Thoracic aorta (tissue), 2 donors: ENCODE measurements around the gene KIF18B. TPM values are rescaled to one million over a fixed set of nuclear protein-coding genes. Genes with fewer than 3 reads are reported as not detected.

Experiments used
- ATAC-seq: fragments of 150-250 bp; one replicate; pipeline ENCODE4 v1.8.0; 2017; ENCODE audit warnings: low read depth; ENCODE audit not compliant: insufficient number of reproducible peaks, low FRiP score
- DNase-seq: peaks from one replicate; pipeline ENCODE4 v3.0.0-alpha.2; 2020; ENCODE audit warnings: low spot score
- H3K27ac ChIP-seq, 2 donors: fragments of 200-600 bp; sonication (generic); 1 replicate in 1 of 2; 2 replicates in 1 of 2; pipeline ENCODE4 v1.5.1; 2016; ENCODE audit warnings: mild to moderate bottlenecking in 2 of 2, moderate library complexity in 2 of 2
- H3K27me3 ChIP-seq: fragments of 200-600 bp; sonication (generic); replicated peaks from 2 replicates; pipeline ENCODE4 v1.6.0; 2016; ENCODE audit warnings: mild to moderate bottlenecking; ENCODE audit not compliant: insufficient read depth
- H3K36me3 ChIP-seq: fragments of 200-600 bp; sonication (generic); one replicate; pipeline ENCODE4 v1.5.1; 2016
- H3K4me1 ChIP-seq, 2 donors: fragments of 200-600 bp; sonication (generic); 1 replicate in 1 of 2; 2 replicates in 1 of 2; pipeline versions ENCODE4 v1.5.1 to v1.6.0; 2016; ENCODE audit warnings: low read depth in 2 of 2, mild to moderate bottlenecking in 1 of 2; ENCODE audit not compliant: control insufficient read depth in 1 of 2
- H3K4me3 ChIP-seq: fragments of 200-600 bp; sonication (generic); 2 replicates; pipeline ENCODE4 v1.5.1; 2016; ENCODE audit warnings: mild to moderate bottlenecking
- H3K9me3 ChIP-seq: fragments of 200-600 bp; sonication (generic); 2 replicates; pipeline ENCODE4 v1.5.1; 2016
- total RNA-seq, 2 donors: library from RNA; depleted of rRNA; stranded (reverse); fragments of >200 nt; gene quantifications; one replicate each; pipeline versions ENCODE4 v1.1.0 to v1.2.3, GENCODE V29; 2016
- TF ChIP-seq, protein P1 (sequence below): fragments of 200-600 bp; sonication (generic); IDR thresholded peaks from one replicate; pipeline ENCODE4 v1.5.1; 2019; ENCODE audit warnings: antibody characterized with exemption

The KIF18B gene
- total RNA-seq, 2 donors from 2014 or later: 2.0 TPM; not detected in 1

DNA sequence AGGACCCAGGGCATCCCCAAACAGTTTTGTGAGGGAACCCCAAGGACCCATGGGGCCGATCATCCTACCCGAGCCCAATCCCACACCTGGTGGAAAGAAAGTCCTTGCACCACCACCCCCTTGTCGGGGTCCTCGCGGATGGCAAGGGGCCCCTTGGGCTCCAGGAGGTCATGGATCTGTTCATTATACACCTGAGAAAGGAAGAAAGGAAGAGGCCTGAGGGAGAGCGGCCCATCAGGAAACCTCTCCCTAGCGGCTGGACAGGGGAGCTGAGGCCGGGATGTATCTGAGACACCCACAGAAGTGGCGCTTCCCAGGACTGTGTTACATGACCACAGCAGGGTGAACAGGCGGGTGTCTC lies 12.8 kb downstream of the KIF18B start:
- no peak overlapping the region for H3K4me3 ChIP-seq
- ATAC-seq (no peak), DNase-seq (no peak)
- H3K36me3 ChIP-seq: no peaks in the 10 kb centered on the region
- no peak overlapping the region for H3K27ac ChIP-seq
- TF ChIP-seq, protein P1, sequence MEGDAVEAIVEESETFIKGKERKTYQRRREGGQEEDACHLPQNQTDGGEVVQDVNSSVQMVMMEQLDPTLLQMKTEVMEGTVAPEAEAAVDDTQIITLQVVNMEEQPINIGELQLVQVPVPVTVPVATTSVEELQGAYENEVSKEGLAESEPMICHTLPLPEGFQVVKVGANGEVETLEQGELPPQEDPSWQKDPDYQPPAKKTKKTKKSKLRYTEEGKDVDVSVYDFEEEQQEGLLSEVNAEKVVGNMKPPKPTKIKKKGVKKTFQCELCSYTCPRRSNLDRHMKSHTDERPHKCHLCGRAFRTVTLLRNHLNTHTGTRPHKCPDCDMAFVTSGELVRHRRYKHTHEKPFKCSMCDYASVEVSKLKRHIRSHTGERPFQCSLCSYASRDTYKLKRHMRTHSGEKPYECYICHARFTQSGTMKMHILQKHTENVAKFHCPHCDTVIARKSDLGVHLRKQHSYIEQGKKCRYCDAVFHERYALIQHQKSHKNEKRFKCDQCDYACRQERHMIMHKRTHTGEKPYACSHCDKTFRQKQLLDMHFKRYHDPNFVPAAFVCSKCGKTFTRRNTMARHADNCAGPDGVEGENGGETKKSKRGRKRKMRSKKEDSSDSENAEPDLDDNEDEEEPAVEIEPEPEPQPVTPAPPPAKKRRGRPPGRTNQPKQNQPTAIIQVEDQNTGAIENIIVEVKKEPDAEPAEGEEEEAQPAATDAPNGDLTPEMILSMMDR: no peak
- no peaks in the 10 kb centered on the region for H3K27me3 ChIP-seq
- no peaks in the 10 kb centered on the region for H3K4me1 ChIP-seq
- no peaks in the 10 kb centered on the region for H3K9me3 ChIP-seq

DNA sequence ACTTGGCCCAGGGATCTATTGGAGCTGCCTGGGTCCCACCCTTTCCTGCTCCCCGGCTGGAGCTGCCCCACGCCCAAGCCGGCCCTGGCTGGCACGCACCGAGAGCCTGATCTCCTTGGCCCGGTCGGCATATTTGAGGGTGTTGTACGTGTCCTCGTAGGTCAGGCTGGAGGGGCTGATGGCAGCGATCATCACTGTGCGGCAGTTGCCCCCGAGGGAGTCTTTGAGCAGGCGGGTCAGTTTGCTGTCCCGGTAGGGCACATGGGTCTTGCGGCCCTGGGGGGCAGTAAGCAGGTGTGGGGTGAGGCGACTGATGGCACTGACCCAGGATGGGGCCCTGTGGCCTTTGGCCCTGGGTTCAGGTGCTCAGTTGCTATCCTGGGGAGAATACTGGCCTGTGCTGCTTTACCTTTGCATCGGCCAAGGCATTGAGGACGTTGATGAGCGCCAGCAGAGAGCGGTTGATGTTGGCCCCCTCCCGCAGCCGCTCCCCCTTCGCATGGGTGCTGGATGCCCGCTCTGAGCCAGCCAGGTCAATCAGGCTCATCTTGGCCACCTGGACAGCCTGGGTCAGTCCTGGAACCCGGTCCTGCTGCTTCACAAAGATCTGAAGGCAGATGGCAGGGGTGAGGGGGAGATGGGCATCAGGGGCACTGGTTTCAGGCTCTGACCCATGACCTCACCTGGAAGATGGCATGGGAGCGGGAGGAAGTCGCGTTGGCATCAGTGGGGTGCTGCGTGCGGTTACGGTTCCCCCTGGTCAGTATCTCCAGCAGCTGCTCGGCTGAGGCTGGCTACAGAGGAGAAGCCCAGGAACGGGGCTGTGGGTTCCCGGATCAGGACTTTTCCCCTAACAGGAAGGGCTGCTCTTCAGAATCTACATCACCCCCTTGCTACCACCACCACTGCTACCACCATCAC lies 13.5 kb downstream of the KIF18B start:
- Histone ChIP-seq H3K4me1 (no peaks in the 10 kb centered on the region), H3K36me3 (no peaks in the 10 kb centered on the region), H3K27me3 (no peaks in the 10 kb centered on the region), H3K27ac (no peak overlapping the region), H3K4me3 (no peak overlapping the region), H3K9me3 (no peaks in the 10 kb centered on the region)
- TF ChIP-seq, protein P1: no peak
- no peak for ATAC-seq
- no peak for DNase-seq

DNA sequence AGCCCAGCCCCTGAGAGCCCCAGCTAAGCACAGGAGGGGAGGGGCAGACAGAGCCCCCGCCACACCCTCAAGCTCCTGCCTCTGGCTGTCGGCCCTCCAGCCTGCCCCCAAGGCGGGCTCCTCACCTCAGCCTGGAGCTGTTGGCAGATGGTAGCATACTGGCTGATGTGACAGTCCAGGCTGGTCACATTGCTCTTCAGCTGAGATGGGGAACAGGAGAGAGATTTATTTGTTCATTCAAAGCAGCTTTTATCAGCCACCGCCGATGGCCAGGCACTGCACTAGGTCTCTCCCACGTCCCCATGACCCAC lies 14.8 kb downstream of the KIF18B start:
- H3K4me1 ChIP-seq: no peaks in the 10 kb centered on the region
- DNase-seq: no peak
- no peak for ATAC-seq

DNA sequence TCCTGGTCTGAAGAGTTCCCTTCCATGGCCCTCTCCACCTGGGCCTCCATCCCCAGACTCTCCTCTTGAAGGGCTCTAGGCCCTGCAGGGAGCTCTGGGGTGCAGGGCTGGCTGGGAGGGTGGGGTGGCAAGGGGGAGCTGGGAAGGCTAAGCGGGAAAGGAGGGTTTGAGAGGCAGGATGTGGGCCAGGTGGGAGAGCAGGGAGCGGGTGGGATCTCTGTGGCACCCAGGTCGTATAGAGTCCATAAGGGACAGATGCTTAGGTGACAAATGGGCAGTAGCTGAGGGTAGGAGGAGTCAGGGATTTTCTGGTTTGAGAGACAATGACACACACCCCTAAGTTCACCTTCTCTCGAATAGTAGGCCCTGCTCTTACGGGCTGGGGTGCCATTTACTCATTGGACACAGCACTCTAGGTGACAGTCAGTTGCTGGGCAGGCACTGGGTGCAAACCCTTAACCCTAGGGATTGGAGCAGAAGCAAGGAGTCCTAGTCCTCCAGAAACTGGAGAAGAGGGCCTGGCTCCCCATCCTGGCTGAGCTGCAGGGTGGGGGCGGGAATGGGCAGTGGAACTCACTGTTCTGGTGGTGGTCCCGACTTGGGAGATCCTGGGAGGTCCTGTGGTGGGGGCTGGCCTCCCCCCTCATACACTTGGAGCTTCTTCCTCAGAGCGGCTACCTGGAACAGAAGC lies 15.3 kb downstream of the KIF18B start:
- TF ChIP-seq, protein P1: no peak
- DNase-seq: no peak
- Histone ChIP-seq H3K4me3 (no peak overlapping the region), H3K9me3 (no peaks in the 10 kb centered on the region), H3K36me3 (no peaks in the 10 kb centered on the region), H3K27me3 (no peaks in the 10 kb centered on the region), H3K27ac (no peak overlapping the region), H3K4me1 (no peaks in the 10 kb centered on the region)
- ATAC-seq: no peak

More for the DNA sequence above, 14.8 kb downstream of the KIF18B start:
- Histone ChIP-seq H3K4me3 (no peak overlapping the region), H3K36me3 (no peaks in the 10 kb centered on the region), H3K27me3 (no peaks in the 10 kb centered on the region), H3K27ac (no peak overlapping the region), H3K9me3 (no peaks in the 10 kb centered on the region)
- TF ChIP-seq, protein P1: no peak

DNA sequence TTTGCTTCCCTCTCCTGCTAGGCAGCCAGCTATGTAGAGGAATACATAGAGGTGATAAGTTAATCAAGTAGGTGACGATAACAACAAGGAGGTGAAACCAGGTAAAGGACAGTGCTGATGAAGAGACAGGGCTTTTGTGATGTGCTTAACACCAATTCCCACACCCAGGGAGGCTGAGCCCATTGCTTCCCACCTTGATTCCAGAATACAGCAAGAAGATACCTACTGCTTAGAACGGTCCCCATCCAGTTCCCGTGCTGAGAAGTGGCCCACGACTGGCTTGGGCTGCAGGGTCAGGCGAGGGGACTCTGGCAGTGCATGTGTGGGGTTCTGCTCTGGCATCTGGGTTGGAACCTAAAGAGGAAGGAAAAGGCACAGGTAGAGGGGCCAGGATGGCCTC lies 16.2 kb downstream of the KIF18B start:
- no peaks in the 10 kb centered on the region for H3K36me3 ChIP-seq
- DNase-seq (no peak), ATAC-seq (no peak)
- H3K27ac ChIP-seq: no peak overlapping the region
- TF ChIP-seq, protein P1: no peak
- no peaks in the 10 kb centered on the region for H3K27me3 ChIP-seq
- H3K9me3 ChIP-seq: no peaks in the 10 kb centered on the region
- no peak overlapping the region for H3K4me3 ChIP-seq
- H3K4me1 ChIP-seq: no peaks in the 10 kb centered on the region
